DOHH2 (cell line): ENCODE measurements around the gene ZNF669.

Source experiments
- H3F3A ChIP-seq: fragments of 200-600 bp; sonication (generic), shearing (Covaris generic); 2 replicates; pipeline ENCODE4 v1.6.0; 2016; ENCODE audit warnings: antibody characterized with exemption, mild to moderate bottlenecking; ENCODE audit not compliant: control insufficient read depth, insufficient read depth
- H3K27ac ChIP-seq: fragments of 200-600 bp; sonication (generic); 2 replicates; pipeline ENCODE4 v1.5.1; 2014; ENCODE audit warnings: low read depth, mild to moderate bottlenecking, low read length, moderate library complexity
- H3K27me3 ChIP-seq: fragments of 200-600 bp; sonication (generic); 2 replicates; pipeline ENCODE4 v1.6.1; 2014; ENCODE audit warnings: mild to moderate bottlenecking, low read length, mixed read lengths; ENCODE audit not compliant: control insufficient read depth
- H3K36me3 ChIP-seq: fragments of 200-600 bp; sonication (generic); 2 replicates; pipeline ENCODE4 v1.6.1; 2014; ENCODE audit warnings: mild to moderate bottlenecking, low read length, moderate library complexity, mixed read lengths; ENCODE audit not compliant: control insufficient read depth
- H3K4me1 ChIP-seq: fragments of 200-600 bp; sonication (generic); 2 replicates; pipeline ENCODE4 v1.6.1; 2014; ENCODE audit warnings: mild to moderate bottlenecking, low read length, mixed read lengths; ENCODE audit not compliant: control insufficient read depth
- H3K4me2 ChIP-seq: fragments of 200-600 bp; sonication (generic); 2 replicates; pipeline ENCODE4 v1.6.0; 2014; ENCODE audit warnings: mild to moderate bottlenecking, low read length, moderate library complexity
- H3K4me3 ChIP-seq: fragments of 200-600 bp; sonication (generic); 2 replicates; pipeline ENCODE4 v1.5.1; 2014; ENCODE audit warnings: mild to moderate bottlenecking, low read length, mixed read lengths
- H3K79me2 ChIP-seq: fragments of 200-600 bp; sonication (generic); 2 replicates; pipeline ENCODE4 v1.6.1; 2014; ENCODE audit warnings: mild to moderate bottlenecking, low read length, mixed read lengths; ENCODE audit not compliant: control insufficient read depth
- H3K9me2 ChIP-seq: fragments of 200-600 bp; sonication (generic); replicated peaks from 2 replicates; pipeline ENCODE4 v1.6.1; 2014; ENCODE audit warnings: mild to moderate bottlenecking, low read length, mixed read lengths; ENCODE audit not compliant: control insufficient read depth
- H3K9me3 ChIP-seq: fragments of 200-600 bp; sonication (generic); 2 replicates; pipeline ENCODE4 v1.6.1; 2014; ENCODE audit warnings: antibody characterized with exemption, low read length, mixed read lengths; ENCODE audit not compliant: control insufficient read depth, insufficient read depth
- H4K20me1 ChIP-seq: fragments of 200-600 bp; sonication (generic); 2 replicates; pipeline ENCODE4 v1.6.0; 2014; ENCODE audit warnings: low read depth, mild to moderate bottlenecking, antibody characterized with exemption, low read length, moderate library complexity; ENCODE audit not compliant: control insufficient read depth, insufficient read depth
- CTCF ChIP-seq: fragments of 200-600 bp; sonication (generic); IDR thresholded peaks from one replicate; pipeline ENCODE4 v1.5.1; 2014; ENCODE audit warnings: antibody characterized with exemption, mild to moderate bottlenecking, low read depth, low read length; ENCODE audit not compliant: poor library complexity, severe bottlenecking
- EZH2phosphoT487 ChIP-seq: fragments of 200-600 bp; sonication (generic); IDR thresholded peaks from 2 replicates; pipeline ENCODE4 v1.6.1; 2017; ENCODE audit warnings: borderline replicate concordance, mild to moderate bottlenecking, antibody characterized with exemption, low read length, moderate library complexity, mixed read lengths

The ZNF669 gene

GRCh38 chr1:247079141-247079874 lies 24.8 kb downstream of the ZNF669 start:
- H3K9me2 ChIP-seq: no peaks in the 10 kb centered on the region
- peaks cover 24% of the 10 kb centered on the region for H3K4me1 ChIP-seq

GRCh38 chr1:247078258-247079140 lies 25.7 kb downstream of the ZNF669 start, which contains the start of gene ZNF670:
Gene ZNF670, minus strand, starts transcription at chr1:247078811. Its CDS starts 215 bp downstream, at chr1:247078596.
- peaks cover 50% of the 10 kb centered on the region for H3K79me2 ChIP-seq
- H3K9me2 ChIP-seq: no peaks in the 10 kb centered on the region
- H3K36me3 ChIP-seq: peaks cover 28% of the 10 kb centered on the region
- H4K20me1 ChIP-seq: no peaks in the 10 kb centered on the region
- H3K27me3 ChIP-seq: no peaks in the 10 kb centered on the region
- no peaks in the 10 kb centered on the region for H3F3A ChIP-seq
- H3K9me3 ChIP-seq: peaks cover 12% of the 10 kb centered on the region; the same call in 1 of the 2 replicates
- peak within 1 kb of the TSS; percentile 85 for H3K4me3 ChIP-seq
- H3K4me2 ChIP-seq: peak within 1 kb of the TSS; percentile 77
- TF ChIP-seq EZH2phosphoT487 (no peak), CTCF (no peak)
- peaks cover 24% of the 10 kb centered on the region for H3K4me1 ChIP-seq
- H3K27ac ChIP-seq: peak within 1 kb of the TSS; percentile 41

More at GRCh38 chr1:247079141-247079874, 24.8 kb downstream of the ZNF669 start:
- H3K36me3 ChIP-seq: peaks cover 21% of the 10 kb centered on the region
- H3K79me2 ChIP-seq: peaks cover 42% of the 10 kb centered on the region
- no peak overlapping the region for H3K27ac ChIP-seq
- TF ChIP-seq CTCF (no peak), EZH2phosphoT487 (no peak)
- H3K4me2 ChIP-seq: peak overlapping the region; percentile 77
- peak overlapping the region; percentile 85 for H3K4me3 ChIP-seq
- H3K27me3 ChIP-seq: no peaks in the 10 kb centered on the region
- no peaks in the 10 kb centered on the region for H4K20me1 ChIP-seq
- H3K9me3 ChIP-seq: peaks cover 7% of the 10 kb centered on the region; the same call in 1 of the 2 replicates
- H3F3A ChIP-seq: no peaks in the 10 kb centered on the region

- Histone ChIP-seq H3K36me3 (peaks cover 32% of the 10 kb centered on the region), H3K27me3 (no peaks in the 10 kb centered on the region), H3K4me2 (peak overlapping the region; percentile 77), H3K9me2 (no peaks in the 10 kb centered on the region), H3K27ac (peak overlapping the region; percentile 41), H3K9me3 (peaks cover 16% of the 10 kb centered on the region; the same call in 1 of the 2 replicates), H3F3A (no peaks in the 10 kb centered on the region), H3K4me3 (peak overlapping the region; percentile 85), H3K79me2 (peaks cover 57% of the 10 kb centered on the region), H4K20me1 (no peaks in the 10 kb centered on the region), H3K4me1 (peaks cover 24% of the 10 kb centered on the region)
- TF ChIP-seq CTCF: no peak
- TF ChIP-seq EZH2phosphoT487: no peak
These were observed 26.3 kb downstream of the ZNF669 start for GRCh38 chr1:247077876-247078257.
